Spleen (tissue), 11 donors: ENCODE results near the gene SORCS2. TPM values are rescaled to one million over a fixed set of nuclear protein-coding genes. Genes with fewer than 3 reads are reported as not detected.

ENCODE experiments used
- DNase-seq: peaks from one replicate; pipeline ENCODE4 v3.0.0-alpha.2; 2020
- H3K27ac ChIP-seq, 8 donors: fragments of 200-600 bp; sonication (generic) in 7 of 8; 1 replicate in 4 of 8; 2 replicates in 4 of 8; pipeline versions ENCODE4 v1.5.0 to v1.8.0; 2016 to 2021; ENCODE audit warnings: inconsistent platforms in 4 of 8, mild to moderate bottlenecking in 4 of 8, moderate library complexity in 1 of 8
- H3K27me3 ChIP-seq, 7 donors: fragments of 200-600 bp; sonication (generic) in 6 of 7; replicated peaks in 1 of 7; 1 replicate in 4 of 7; 2 replicates in 3 of 7; pipeline versions ENCODE4 v1.5.0 to v1.8.0; 2016 to 2021; ENCODE audit warnings: inconsistent platforms in 3 of 7, mild to moderate bottlenecking in 1 of 7
- H3K36me3 ChIP-seq, 6 donors: fragments of 200-600 bp; sonication (generic) in 5 of 6; 1 replicate in 4 of 6; 2 replicates in 2 of 6; pipeline versions ENCODE4 v1.5.0 to v1.8.0; 2016 to 2021; ENCODE audit warnings: inconsistent platforms in 2 of 6
- H3K4me1 ChIP-seq, 6 donors: fragments of 200-600 bp; sonication (generic) in 5 of 6; 1 replicate in 3 of 6; 2 replicates in 3 of 6; pipeline versions ENCODE4 v1.5.0 to v1.8.0; 2016 to 2021; ENCODE audit warnings: inconsistent platforms in 3 of 6
- H3K4me3 ChIP-seq, 8 donors: fragments of 200-600 bp; sonication (generic) in 7 of 8; 1 replicate in 4 of 8; 2 replicates in 4 of 8; pipeline versions ENCODE4 v1.5.0 to v1.8.0; 2016 to 2021; ENCODE audit warnings: inconsistent platforms in 4 of 8, mild to moderate bottlenecking in 4 of 8, moderate library complexity in 2 of 8
- H3K9me3 ChIP-seq, 8 donors: fragments of 200-600 bp; sonication (generic) in 7 of 8; 1 replicate in 4 of 8; 2 replicates in 4 of 8; pipeline versions ENCODE4 v1.5.0 to v1.8.0; 2016 to 2021; ENCODE audit warnings: inconsistent platforms in 4 of 8
- POLR2A ChIP-seq, 3 donors: fragments of 450-650 bp; IDR thresholded peaks; one replicate each; pipeline ENCODE4 v1.5.1; 2017; ENCODE audit warnings: antibody characterized with exemption in 3 of 3, mild to moderate bottlenecking in 1 of 3
- POLR2AphosphoS5 ChIP-seq, 3 donors: sonication (generic); formaldehyde crosslinking; IDR thresholded peaks; one replicate each; pipeline ENCODE4 v1.5.1; 2017; ENCODE audit warnings: antibody characterized with exemption in 3 of 3
- WGBS, 5 donors: extraction: QIAGEN DNeasy Blood & Tissue Kit in 3 of 5; methylation state at CpG; one replicate each; pipeline versions ENCODE4 v1.1.5 to v1.1.7; 2013 to 2018; 5-methylcytosine and 5-hydroxymethylcytosine counted together
- intact Hi-C: fragments of 100-400 bp; cut with DNase I; formaldehyde crosslinking; loops from one replicate; pipeline ENCODE4 v1.15.0; 2023; ENCODE audit warnings: low total_unique reads
- polyA plus RNA-seq, 3 donors: library from polyadenylated mRNA; stranded (reverse); fragments of 200-250 nt; gene quantifications; one replicate each; pipeline ENCODE4 v1.2.1, GENCODE V29; 2013
- total RNA-seq, 7 donors: library from RNA; depleted of rRNA in 3 of 7; stranded (reverse); fragments of >200 nt in 3 of 7; fragmentation: NEBNext Ultra II Directional in 4 of 7; extraction: Animal tissue kit (Norgen Biotek cat#: 25700) in 4 of 7; gene quantifications; one replicate each; pipeline versions ENCODE4 v1.1.0 to v1.2.1, GENCODE V29; 2016 to 2021
- TF ChIP-seq, protein P1 (sequence below), 11 experiments: fragments of 200-600 bp in 7 of 11; fragments of 450-650 bp in 4 of 11; sonication (generic) in 4 of 11; IDR thresholded peaks in 8 of 11; conservative IDR thresholded peaks in 3 of 11; 1 replicate in 7 of 11; 2 replicates in 4 of 11; pipeline versions ENCODE4 v1.4.0 to v1.8.0; 2016 to 2021; ENCODE audit warnings: antibody characterized with exemption in 11 of 11, inconsistent platforms in 4 of 11, mild to moderate bottlenecking in 1 of 11
- donor health status: healthy with polysubstance abuse.
- donor health status: DM: no; HTN: no; CAD: no; lungs with moderate emphysema.
- donor health status: DM: no; HTN: no; CAD: no.
- donor health status: Bipolar disorder and iron deficiency.
- donor health status: healthy.
- donor health status: DM: no; HTN: no; CAD: no.
- donor health status: DM: yes; HTN: yes; CAD: no.

Gene SORCS2
- total and polyA plus RNA-seq, 10 donors: 0.33 to 1.6 (median 0.60) TPM

DNA sequence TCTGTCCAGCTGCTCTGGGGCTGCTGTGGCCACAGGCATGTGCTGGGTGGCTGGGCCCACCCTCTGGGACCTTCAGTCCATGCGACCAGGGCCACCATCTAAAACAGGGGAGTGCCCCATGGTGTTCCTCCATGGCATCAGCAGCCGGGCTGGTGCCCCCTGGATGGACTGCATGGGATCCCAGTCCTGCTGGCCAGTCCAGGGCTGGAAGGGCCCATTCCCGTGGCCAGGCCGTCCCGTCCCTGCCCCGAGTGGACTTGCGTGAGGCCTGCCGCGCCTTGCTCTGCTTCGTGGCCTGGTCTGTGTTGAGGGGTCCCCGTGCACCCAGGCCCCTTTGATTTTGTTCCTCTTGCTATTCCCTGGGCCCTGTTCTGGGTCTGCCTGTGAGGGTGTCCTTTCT, 36.4 kb downstream of the SORCS2 start:
- peaks cover 0 to 73% (median 4%) of the 10 kb centered on the region in 7 donors for H3K27me3 ChIP-seq
- H3K4me1 ChIP-seq: no peaks in the 10 kb centered on the region
- intact Hi-C loops: no loop called here
- no peak for DNase-seq
- TF ChIP-seq POLR2A (IDR thresholded peaks at IDR 0.05): no peak
- peaks cover 0 to 5% (median 0%) of the 10 kb centered on the region in 8 donors for H3K9me3 ChIP-seq
- 89 to 94% (median 90%) methylated on average over 11 of the region's 11 CpGs for WGBS, 5 donors
- no peak overlapping the region for H3K27ac ChIP-seq
- no peaks in the 10 kb centered on the region for H3K36me3 ChIP-seq
- no peak overlapping the region for H3K4me3 ChIP-seq

DNA sequence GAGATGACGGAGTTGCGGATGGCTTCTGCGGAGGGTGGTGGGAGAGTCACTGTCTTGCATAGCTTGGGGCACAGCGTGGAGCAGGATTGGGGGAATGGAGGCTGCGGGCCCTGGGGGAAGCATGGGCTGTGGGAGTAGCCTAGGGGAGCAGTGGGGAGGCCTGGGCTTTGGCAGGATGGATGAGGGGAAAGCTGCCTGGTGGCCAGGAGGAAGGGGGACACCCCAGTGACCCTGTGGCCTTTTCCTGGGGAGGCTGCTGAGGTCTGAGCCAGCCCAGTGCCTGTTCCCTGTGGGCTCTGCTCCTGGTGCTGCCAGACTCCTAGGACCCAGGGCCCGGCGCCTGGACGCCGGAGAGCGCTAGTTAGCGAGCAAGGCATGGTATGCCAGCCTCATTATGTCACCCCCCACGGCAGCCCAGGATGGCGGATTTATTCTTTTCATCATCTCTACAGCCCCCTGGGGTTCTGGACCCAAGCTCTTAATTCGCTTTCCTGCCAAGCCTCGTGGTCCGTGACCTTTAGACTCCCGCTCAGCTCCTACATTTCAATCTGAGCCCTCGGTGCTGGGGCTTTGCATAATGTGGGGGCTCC, 39.8 kb downstream of the SORCS2 start:
- intact Hi-C loops: no loop called here
- TF ChIP-seq POLR2AphosphoS5 (IDR thresholded peaks at IDR 0.05) (no peak), POLR2A (IDR thresholded peaks at IDR 0.05) (no peak)
- TF ChIP-seq, protein P1, sequence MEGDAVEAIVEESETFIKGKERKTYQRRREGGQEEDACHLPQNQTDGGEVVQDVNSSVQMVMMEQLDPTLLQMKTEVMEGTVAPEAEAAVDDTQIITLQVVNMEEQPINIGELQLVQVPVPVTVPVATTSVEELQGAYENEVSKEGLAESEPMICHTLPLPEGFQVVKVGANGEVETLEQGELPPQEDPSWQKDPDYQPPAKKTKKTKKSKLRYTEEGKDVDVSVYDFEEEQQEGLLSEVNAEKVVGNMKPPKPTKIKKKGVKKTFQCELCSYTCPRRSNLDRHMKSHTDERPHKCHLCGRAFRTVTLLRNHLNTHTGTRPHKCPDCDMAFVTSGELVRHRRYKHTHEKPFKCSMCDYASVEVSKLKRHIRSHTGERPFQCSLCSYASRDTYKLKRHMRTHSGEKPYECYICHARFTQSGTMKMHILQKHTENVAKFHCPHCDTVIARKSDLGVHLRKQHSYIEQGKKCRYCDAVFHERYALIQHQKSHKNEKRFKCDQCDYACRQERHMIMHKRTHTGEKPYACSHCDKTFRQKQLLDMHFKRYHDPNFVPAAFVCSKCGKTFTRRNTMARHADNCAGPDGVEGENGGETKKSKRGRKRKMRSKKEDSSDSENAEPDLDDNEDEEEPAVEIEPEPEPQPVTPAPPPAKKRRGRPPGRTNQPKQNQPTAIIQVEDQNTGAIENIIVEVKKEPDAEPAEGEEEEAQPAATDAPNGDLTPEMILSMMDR (IDR thresholded peaks at IDR 0.05 in 8 of 11, conservative IDR thresholded peaks at IDR 0.05 in 3 of 11): no peak
- Histone ChIP-seq H3K4me3 (no peak overlapping the region), H3K9me3 (peaks cover 0 to 5% (median 0%) of the 10 kb centered on the region in 8 donors), H3K27ac (no peak overlapping the region), H3K4me1 (peaks cover 0 to 6% (median 0%) of the 10 kb centered on the region in 6 donors), H3K27me3 (peaks cover 0 to 84% (median 15%) of the 10 kb centered on the region in 7 donors), H3K36me3 (no peaks in the 10 kb centered on the region)
- WGBS, 5 donors: 83 to 92% (median 86%) methylated on average over 17 to 18 of the region's 18 CpGs
- no peak for DNase-seq

GRCh38 chr4:7233006-7233580, 40.8 kb downstream of the SORCS2 start:
- peaks cover 0 to 84% (median 15%) of the 10 kb centered on the region in 7 donors for H3K27me3 ChIP-seq
- no peaks in the 10 kb centered on the region for H3K36me3 ChIP-seq
- peaks cover 0 to 7% (median 1%) of the 10 kb centered on the region in 8 donors for H3K9me3 ChIP-seq
- intact Hi-C loops: no loop called here
- no peak overlapping the region for H3K27ac ChIP-seq
- no peak for DNase-seq
- no peak overlapping the region for H3K4me3 ChIP-seq
- TF ChIP-seq POLR2AphosphoS5 (IDR thresholded peaks at IDR 0.05): no peak
- TF ChIP-seq, protein P1 (IDR thresholded peaks at IDR 0.05 in 8 of 11, conservative IDR thresholded peaks at IDR 0.05 in 3 of 11): no peak
- 77 to 91% (median 84%) methylated on average over 8 to 18 of the region's 18 CpGs for WGBS, 5 donors
- H3K4me1 ChIP-seq: peaks cover 0 to 6% (median 0%) of the 10 kb centered on the region in 6 donors

- TF ChIP-seq POLR2AphosphoS5 (IDR thresholded peaks at IDR 0.05) (no peak), POLR2A (IDR thresholded peaks at IDR 0.05) (no peak)
- TF ChIP-seq, protein P1 (IDR thresholded peaks at IDR 0.05 in 8 of 11, conservative IDR thresholded peaks at IDR 0.05 in 3 of 11): no peak
Measured at GRCh38 chr4:7233601-7234000, 41.3 kb downstream of the SORCS2 start.

More at GRCh38 chr4:7233601-7234000, 41.3 kb downstream of the SORCS2 start:
- WGBS, 5 donors: 83 to 87% (median 85%) methylated on average over 8 to 12 of the region's 12 CpGs
- DNase-seq: no peak
- H3K4me1 ChIP-seq: peaks cover 0 to 6% (median 0%) of the 10 kb centered on the region in 6 donors
- no peak overlapping the region for H3K4me3 ChIP-seq
- intact Hi-C loops: no loop called here
- peaks cover 0 to 84% (median 15%) of the 10 kb centered on the region in 7 donors for H3K27me3 ChIP-seq
- no peaks in the 10 kb centered on the region for H3K36me3 ChIP-seq
- no peak overlapping the region for H3K27ac ChIP-seq
- peaks cover 0 to 12% (median 6%) of the 10 kb centered on the region in 8 donors for H3K9me3 ChIP-seq
